IMR-90 (cell line): ENCODE data around the gene VCL. TPM values are rescaled to one million over a fixed set of nuclear protein-coding genes. Genes with fewer than 3 reads are reported as not detected.

Experiments
- ATAC-seq: fragments of 200-7000 bp; cut with Tn5 transposase; 2 replicates; pipeline ENCODE4 v1.9.1; 2020; ENCODE audit warnings: low read depth, mild to moderate bottlenecking, moderate library complexity
- BruUV-seq: library from RNA; stranded (reverse); fragments of 400-500 nt; replicated peaks from 2 replicates; lab custom pipeline; 2021; lab: Mats Ljungman, UMichigan
- CTCF ChIA-PET: fragments of 300-600 bp; formaldehyde crosslinking; extraction: SDS; loops from one replicate; lab custom pipeline; 2021; ENCODE audit warnings: antibody characterized with exemption; lab: Yijun Ruan, JAX
- POLR2A ChIA-PET: fragments of 300-600 bp; sonication (Branson Sonifier 250); formaldehyde crosslinking; loops from one replicate; lab custom pipeline; 2022; ENCODE audit warnings: antibody characterized with exemption; ENCODE audit not compliant: unreplicated experiment; lab: Charles Lee
- DNase-seq: peaks from one replicate; pipeline ENCODE4 v3.0.0; 2013
- H2AFZ ChIP-seq: replicated peaks from 2 replicates; pipeline ENCODE3; 2013; ENCODE audit warnings: low read length, mild to moderate bottlenecking; ENCODE audit not compliant: poor library complexity
- H2AK5ac ChIP-seq: 2 replicates; pipeline ENCODE4 v1.6.1; 2013; ENCODE audit warnings: low read depth, low read length, inconsistent platforms
- H2AK9ac ChIP-seq: replicated peaks from 2 replicates; pipeline ENCODE3; 2013; ENCODE audit warnings: mild to moderate bottlenecking, low read depth, low read length, moderate library complexity; ENCODE audit not compliant: poor library complexity
- H2BK120ac ChIP-seq: 2 replicates; pipeline ENCODE4 v1.6.1; 2013; ENCODE audit warnings: low read depth, low read length, inconsistent platforms
- H2BK15ac ChIP-seq: 3 replicates; pipeline ENCODE4 v1.6.1; 2013; ENCODE audit warnings: low read depth, low read length, inconsistent platforms
- H2BK20ac ChIP-seq: 2 replicates; pipeline ENCODE4 v1.6.1; 2013; ENCODE audit warnings: low read depth, mild to moderate bottlenecking, inconsistent platforms, low read length, moderate library complexity
- H2BK5ac ChIP-seq: 2 replicates; pipeline ENCODE4 v1.6.1; 2013; ENCODE audit warnings: mild to moderate bottlenecking, low read depth, low read length, inconsistent platforms; ENCODE audit not compliant: poor library complexity, severe bottlenecking
- H3K14ac ChIP-seq: replicated peaks from 2 replicates; pipeline ENCODE4 v1.6.1; 2013; ENCODE audit warnings: low read depth, low read length, inconsistent platforms
- H3K18ac ChIP-seq: 2 replicates; pipeline ENCODE4 v1.6.1; 2013; ENCODE audit warnings: low read depth, low read length, control low read depth
- H3K23ac ChIP-seq: 2 replicates; pipeline ENCODE4 v1.6.1; 2013; ENCODE audit warnings: low read depth, low read length, inconsistent platforms
- H3K27ac ChIP-seq: 2 replicates; pipeline ENCODE4 v1.5.1; 2013; ENCODE audit warnings: mild to moderate bottlenecking, control low read depth, low read length; ENCODE audit not compliant: insufficient read depth
- H3K27me3 ChIP-seq: 2 replicates; pipeline ENCODE4 v1.6.1; 2013; ENCODE audit warnings: low read length; ENCODE audit not compliant: control insufficient read depth, insufficient read depth
- H3K36me3 ChIP-seq: 2 replicates; pipeline ENCODE4 v1.6.1; 2013; ENCODE audit warnings: low read length, mixed read lengths; ENCODE audit not compliant: control insufficient read depth, insufficient read depth
- H3K4ac ChIP-seq: 2 replicates; pipeline ENCODE4 v1.6.1; 2013; ENCODE audit warnings: low read depth, low read length, inconsistent platforms
- H3K4me1 ChIP-seq: 2 replicates; pipeline ENCODE4 v1.6.1; 2013; ENCODE audit warnings: low read length, mixed read lengths; ENCODE audit not compliant: control insufficient read depth, insufficient read depth
- H3K4me2 ChIP-seq: 2 replicates; pipeline ENCODE4 v1.6.1; 2013; ENCODE audit warnings: low read depth, mild to moderate bottlenecking, control low read depth, low read length, moderate library complexity
- H3K4me3 ChIP-seq: 2 replicates; pipeline ENCODE4 v1.5.1; 2013; ENCODE audit warnings: low read depth, mild to moderate bottlenecking, control low read depth, low read length, moderate library complexity; ENCODE audit not compliant: insufficient read depth
- H3K56ac ChIP-seq: 2 replicates; pipeline ENCODE4 v1.6.1; 2013; ENCODE audit warnings: low read length, inconsistent platforms; ENCODE audit not compliant: insufficient read depth; ENCODE audit errors: extremely low read depth
- H3K79me1 ChIP-seq, 2 experiments: 2 replicates each; pipeline ENCODE4 v1.6.1; 2013; ENCODE audit warnings: low read length in 2 of 2, inconsistent platforms in 1 of 2, low read depth in 1 of 2
- H3K9ac ChIP-seq: 2 replicates; pipeline ENCODE4 v1.6.1; 2013; ENCODE audit warnings: low read depth, low read length, control low read depth
- H3K9me1 ChIP-seq: 2 replicates; pipeline ENCODE4 v1.6.1; 2013; ENCODE audit warnings: low read length, inconsistent platforms; ENCODE audit not compliant: insufficient read depth
- H3K9me3 ChIP-seq: 2 replicates; pipeline ENCODE4 v1.6.1; 2013; ENCODE audit warnings: low read length; ENCODE audit not compliant: control insufficient read depth, insufficient read depth
- H4K20me1 ChIP-seq: 2 replicates; pipeline ENCODE4 v1.6.1; 2013; ENCODE audit warnings: low read length, inconsistent platforms; ENCODE audit not compliant: insufficient read depth
- H4K5ac ChIP-seq: 2 replicates; pipeline ENCODE4 v1.6.1; 2013; ENCODE audit warnings: mild to moderate bottlenecking, low read depth, low read length, control low read depth
- H4K8ac ChIP-seq, 2 experiments: 2 replicates each; pipeline ENCODE4 v1.6.1; 2013; ENCODE audit warnings: low read depth in 2 of 2, low read length in 2 of 2, control low read depth in 1 of 2, inconsistent platforms in 1 of 2
- H4K91ac ChIP-seq: 2 replicates; pipeline ENCODE4 v1.6.1; 2013; ENCODE audit warnings: low read depth, low read length, inconsistent platforms; ENCODE audit not compliant: insufficient read depth
- CTCF ChIP-seq: conservative IDR thresholded peaks from 2 replicates; pipeline ENCODE4 v1.5.1; 2012; ENCODE audit warnings: mild to moderate bottlenecking, low read depth, low read length, improper control_type of control experiment
- FOS ChIP-seq: fragments of 150-350 bp; IDR thresholded peaks from 2 replicates; pipeline ENCODE4 v1.6.1; 2016; ENCODE audit warnings: low read depth, low read length
- POLR2A ChIP-seq: IDR thresholded peaks from 2 replicates; pipeline ENCODE4 v1.6.1; 2012; ENCODE audit warnings: mild to moderate bottlenecking, low read depth, low read length
- RFX5 ChIP-seq: IDR thresholded peaks from 2 replicates; pipeline ENCODE4 v1.8.0; 2012; ENCODE audit warnings: low read depth, mild to moderate bottlenecking, low read length, moderate library complexity
- SMC3 ChIP-seq: fragments of 150-350 bp; IDR thresholded peaks from 2 replicates; pipeline ENCODE4 v1.6.1; 2016; ENCODE audit warnings: low read depth, mild to moderate bottlenecking, antibody characterized with exemption, low read length, moderate library complexity
- USF2 ChIP-seq: fragments of 150-350 bp; IDR thresholded peaks from 2 replicates; pipeline ENCODE4 v1.6.1; 2017; ENCODE audit warnings: mild to moderate bottlenecking, antibody characterized with exemption, low read length, low read depth
- whole genome bisulfite sequencing, 2 experiments: methylation state at CpG; one replicate each; pipeline versions ENCODE4 v1.1.5 to v1.1.7; 2013; ENCODE audit warnings: missing lambda C conversion rate in 2 of 2; ENCODE audit not compliant: insufficient read length in 1 of 2; ENCODE audit errors: extremely low coverage in 2 of 2; 5-methylcytosine and 5-hydroxymethylcytosine counted together
- dilution Hi-C: fragments of 300-500 bp; cut with HindIII; formaldehyde crosslinking; loops from one replicate; pipeline ENCODE4 v1.14.3; 2018; ENCODE audit warnings: low sequenced_read_pairs; ENCODE audit not compliant: unreplicated experiment
- in situ Hi-C: fragments of 300-500 bp; cut with MboI; formaldehyde crosslinking; loops from 3 replicates; pipeline ENCODE4 v1.14.3; 2019; ENCODE audit warnings: low sequenced_read_pairs, inconsistent platforms, mixed read lengths
- intact Hi-C: fragments of 100-400 bp; cut with micrococcal nuclease; formaldehyde crosslinking; loops from 2 replicates; pipeline ENCODE4 v1.10.0; 2022
- polyA plus RNA-seq, 3 experiments: library from polyadenylated mRNA; depleted of rRNA; stranded (reverse); fragments of >200 nt; gene quantifications; 2 replicates each; pipeline ENCODE4 v1.2.3, GENCODE V29; 2012; ENCODE audit warnings: low replicate concordance in 1 of 3
- total RNA-seq: library from RNA; depleted of rRNA; stranded (reverse); fragments of >200 nt; gene quantifications from 2 replicates; pipeline ENCODE4 v1.2.3, GENCODE V29; 2012

The VCL gene
- total and polyA plus RNA-seq, 2 of the 4 experiments (the other 2 are of a cell fraction), result 227 to 283 TPM

- dilution Hi-C loops, result no loop called here
- no peaks in the 10 kb centered on the region for H3K27me3 ChIP-seq
- no peak overlapping the region for H3K4me2 ChIP-seq
- in situ Hi-C loops, result no loop called here
- H3K27ac ChIP-seq, result no peak overlapping the region
- H2BK15ac ChIP-seq, result no peak overlapping the region
- BruUV-seq, result no TSS peak
- TF ChIP-seq SMC3 (no peak), RFX5 (no peak), POLR2A (no peak), FOS (no peak), CTCF (no peak), USF2 (no peak)
- peak overlapping the region; percentile 45; the same call in 1 of the 2 replicates for H2AK5ac ChIP-seq
- ChIA-PET CTCF (no interaction called here), POLR2A (no interaction called here)
- no peak overlapping the region for H2BK20ac ChIP-seq
- no peak overlapping the region for H3K4me3 ChIP-seq
- H3K56ac ChIP-seq, result no peak overlapping the region
- H2BK5ac ChIP-seq, result no peak overlapping the region
- H3K9ac ChIP-seq, result no peak overlapping the region
- no peak overlapping the region for H3K23ac ChIP-seq
- intact Hi-C loops, result no loop called here
- no peaks in the 10 kb centered on the region for H3K36me3 ChIP-seq
- H3K9me3 ChIP-seq, result no peaks in the 10 kb centered on the region; the same call in 1 of the 2 replicates
- peaks cover 12% of the 10 kb centered on the region for H3K9me1 ChIP-seq
- no peak for DNase-seq
- H4K91ac ChIP-seq, result 0 out of 2 replicates have a peak overlapping the region, but pooled peaks have one; percentile 57
- H3K4ac ChIP-seq, result no peak overlapping the region
- no peak overlapping the region for H2AK9ac ChIP-seq
- no peak for ATAC-seq
- H4K20me1 ChIP-seq, result no peaks in the 10 kb centered on the region
- H2BK120ac ChIP-seq, result no peak overlapping the region
- H2AFZ ChIP-seq, result no peak overlapping the region
- no peak overlapping the region for H3K14ac ChIP-seq
- H4K8ac ChIP-seq, result no peak overlapping the region
- H4K5ac ChIP-seq, result no peak overlapping the region
- H3K79me1 ChIP-seq, result no peaks in the 10 kb centered on the region
- peaks cover 6% of the 10 kb centered on the region for H3K4me1 ChIP-seq
- no CpG with 5 or more reads among the region's 10 CpGs for WGBS, 2 experiments
- no peak overlapping the region for H3K18ac ChIP-seq
Observed at GRCh38 chr10:73948947-73949633, 48.8 kb upstream of the VCL start.
